Stimulated activated CD4-positive, alpha-beta T cell treated with anti-CD3 and anti-CD28 coated beads, Interleukin-4, amount 100 ng/mL, for 48 hours (primary cell): ENCODE measurements around the gene MARCHF11.

ENCODE experiments used
- DNase-seq, 2 donors: peaks; one replicate each; pipeline ENCODE4 v3.0.0-alpha.2; 2020; ENCODE audit warnings: low read depth in 2 of 2

The MARCHF11 gene

DNA sequence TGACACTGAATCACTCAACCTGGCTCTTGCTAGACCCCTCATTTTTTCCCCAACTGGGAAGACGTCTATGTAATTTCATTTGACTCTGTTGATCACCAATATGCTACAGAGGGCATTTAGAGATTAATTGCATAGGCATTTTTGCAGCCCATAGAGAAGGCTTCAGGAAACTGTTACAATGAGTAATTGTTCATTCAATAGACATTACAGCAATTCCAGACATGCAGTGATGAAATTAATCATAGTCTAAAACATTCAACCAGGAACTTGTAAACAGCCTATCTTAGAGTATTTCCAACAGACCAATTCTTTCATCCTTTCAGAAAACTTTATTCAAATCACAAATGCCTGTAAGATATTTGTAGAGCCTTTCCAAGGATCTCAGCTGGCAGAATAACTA is 122.3 kb downstream of the MARCHF11 start:
- no peak for DNase-seq

DNA sequence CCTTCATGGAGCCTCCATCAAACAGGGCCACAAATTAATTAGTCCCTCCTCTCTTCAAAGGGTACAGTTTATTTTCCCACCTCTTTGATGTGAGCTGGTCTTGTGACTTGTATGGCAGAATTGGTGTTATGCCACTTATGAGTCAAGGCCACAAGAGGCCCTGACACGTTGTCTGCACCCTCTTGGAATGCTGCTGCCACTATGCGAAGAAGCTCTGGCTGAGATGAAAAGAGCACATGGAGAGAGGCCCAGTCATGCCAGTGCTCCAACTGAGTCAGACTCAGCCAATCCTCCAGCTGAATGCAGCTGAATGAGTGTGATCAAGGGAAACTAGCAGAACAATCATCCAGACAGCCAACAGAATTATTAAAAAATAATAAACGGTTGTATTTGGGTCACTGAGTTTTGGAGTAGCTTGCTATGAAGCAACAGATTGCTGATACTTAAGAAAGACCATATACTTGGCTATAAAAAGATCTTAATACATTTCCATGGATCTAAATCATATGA is 128.3 kb downstream of the MARCHF11 start:
- DNase-seq: no peak

GRCh38 chr5:16050414-16050813 is 129.2 kb downstream of the MARCHF11 start:
- DNase-seq: no peak

- no peak for DNase-seq
These were observed 129.8 kb downstream of the MARCHF11 start for GRCh38 chr5:16049761-16050160.

DNA sequence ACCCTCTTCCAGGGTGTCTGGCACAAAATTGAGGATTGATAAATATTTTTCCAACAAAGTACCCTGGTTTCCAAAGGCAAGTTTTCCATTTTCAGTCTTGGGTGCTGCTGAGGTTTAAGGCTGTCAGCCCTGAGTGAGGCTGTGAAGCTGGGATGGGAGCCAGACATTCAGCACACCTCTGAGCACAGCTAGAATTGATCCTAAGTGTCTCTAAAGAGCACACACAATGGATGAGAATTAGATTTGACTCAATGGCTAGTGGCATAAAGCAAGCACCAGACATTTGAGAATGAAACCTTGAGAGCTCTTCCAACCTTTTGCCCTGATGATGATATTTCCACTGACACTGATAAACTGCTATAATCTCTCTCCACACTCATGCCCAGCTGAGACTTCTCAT is 131.5 kb downstream of the MARCHF11 start:
- DNase-seq: no peak

DNA sequence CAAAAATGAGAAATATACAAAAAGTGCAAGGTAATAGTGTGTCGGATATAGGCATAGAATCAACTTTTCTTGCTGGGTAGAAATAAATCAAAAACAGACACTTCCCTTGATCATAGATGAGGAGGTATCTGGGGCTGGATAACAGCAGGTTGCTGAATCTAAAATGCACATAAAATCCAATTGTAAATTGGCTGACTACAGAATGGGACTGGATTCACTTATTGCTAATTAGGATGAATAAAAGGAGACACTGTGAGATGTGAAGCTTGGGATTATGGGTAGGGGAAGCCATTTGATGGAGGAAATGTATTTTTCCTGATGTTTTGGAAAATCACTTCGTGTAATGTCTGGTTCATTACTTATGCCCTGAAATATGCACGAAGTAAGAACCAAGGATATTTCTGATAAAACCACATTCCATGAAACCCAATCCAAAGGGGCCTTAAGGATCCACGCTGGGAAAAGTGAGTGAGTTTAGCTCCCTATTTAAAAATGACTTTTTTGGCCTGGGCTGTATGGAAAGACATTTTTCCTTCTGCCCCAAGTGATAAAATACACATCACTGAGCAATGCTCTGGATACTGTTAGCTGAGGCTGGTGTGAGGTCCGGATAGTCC is 136.1 kb downstream of the MARCHF11 start:
- DNase-seq: no peak

- no peak for DNase-seq
These were observed 142.3 kb downstream of the MARCHF11 start for GRCh38 chr5:16037121-16037845.

GRCh38 chr5:16034319-16035001 is 145.1 kb downstream of the MARCHF11 start:
- DNase-seq: no peak

DNA sequence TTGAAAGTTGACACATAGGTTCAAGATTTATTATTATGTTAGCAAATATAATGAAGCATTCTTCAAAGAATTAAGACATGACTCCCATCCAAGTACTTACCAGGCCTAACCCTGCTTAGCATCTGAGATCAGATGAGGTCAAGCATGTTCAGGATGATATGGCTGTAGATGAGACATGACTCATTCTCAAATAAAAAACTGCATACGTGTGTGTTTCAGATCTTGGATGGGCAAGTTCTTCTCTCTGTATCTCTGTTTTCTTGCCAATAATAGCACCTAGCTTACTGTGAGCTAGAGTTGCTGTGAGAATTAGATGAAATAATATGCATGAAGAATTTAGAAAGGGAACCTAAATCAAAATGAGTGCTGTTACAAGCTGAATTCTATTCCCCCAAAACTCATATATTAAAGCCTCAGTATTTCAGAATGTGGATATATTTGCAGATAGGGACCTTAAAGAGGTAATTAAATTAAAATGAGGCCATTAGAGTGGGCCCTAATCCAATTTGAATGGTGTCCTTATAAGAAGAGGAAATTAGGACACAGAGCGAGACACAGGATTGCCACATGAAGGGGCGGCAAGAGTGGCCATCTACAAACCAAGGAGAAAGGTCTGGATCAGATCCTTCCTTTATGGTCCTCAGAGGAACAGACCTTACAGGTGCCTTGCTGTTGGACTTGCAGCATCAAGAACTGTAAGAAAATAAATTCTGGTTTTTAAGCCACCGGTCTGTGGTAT is 146.2 kb downstream of the MARCHF11 start:
- DNase-seq: no peak

DNA sequence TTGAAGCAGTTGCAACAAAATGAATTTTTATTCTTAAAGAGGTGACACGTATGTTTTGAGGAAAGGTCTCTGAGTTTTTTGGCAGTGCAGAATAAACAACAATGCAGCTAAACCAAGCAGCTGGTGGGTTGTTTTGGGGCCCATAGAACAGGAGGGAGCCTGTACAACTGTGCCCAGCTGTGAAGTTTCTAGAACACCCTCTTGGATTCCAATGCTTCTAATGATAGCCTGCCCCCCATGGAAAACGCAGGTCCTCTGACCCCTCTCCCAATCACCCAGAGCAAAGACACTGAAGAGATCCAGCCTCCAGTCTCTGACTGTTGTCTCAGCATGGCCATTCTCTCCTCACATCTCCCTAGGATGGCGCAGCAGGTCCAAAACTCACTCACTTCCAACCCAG is 150.9 kb downstream of the MARCHF11 start:
- no peak for DNase-seq

- DNase-seq: no peak
These were observed 153.9 kb downstream of the MARCHF11 start for GRCh38 chr5:16025681-16026080.

GRCh38 chr5:16018970-16019369 is 160.6 kb downstream of the MARCHF11 start:
- no peak for DNase-seq

DNA sequence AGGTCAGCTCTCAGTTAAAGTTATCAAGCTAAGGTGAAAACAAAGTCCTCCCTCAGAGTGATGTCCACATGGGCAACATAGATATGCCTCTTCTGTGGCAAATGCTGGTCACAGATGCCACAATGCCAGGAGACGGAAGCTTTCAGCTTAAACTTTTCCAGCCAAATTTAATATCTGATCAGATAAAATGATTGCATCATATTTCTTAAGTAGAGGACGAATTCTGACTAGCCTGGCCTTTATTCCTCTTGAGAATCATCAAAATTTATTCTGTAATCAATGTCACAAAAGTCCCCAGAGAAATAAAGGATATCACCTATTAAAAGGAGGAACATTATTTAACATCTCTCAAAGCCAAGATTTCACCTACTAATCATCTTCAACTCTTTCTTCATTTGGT is 161.9 kb downstream of the MARCHF11 start:
- no peak for DNase-seq
